NCI-H446 treated with DMSO at 0.1 percent for 48 hours (cell line): ENCODE data around the gene B9D1.
"Not testable (repeated sequence)": the region's sequence is repeated elsewhere in the genome, so short reads cannot be mapped to it uniquely, and the experiment has no call there.

Experiments
- DNase-seq: peaks from one replicate; lab custom pipeline; 2025; lab: John Stamatoyannopoulos, UW

B9D1 gene

GRCh38 chr17:19359151-19359550 lies 3.4 kb downstream of the B9D1 start:
- DNase-seq = no peak

- DNase-seq = no peak
Measured at GRCh38 chr17:19357761-19358160, 4.8 kb downstream of the B9D1 start.

- no peak for DNase-seq
Measured at GRCh38 chr17:19357351-19357750, 5.2 kb downstream of the B9D1 start.

GRCh38 chr17:19354748-19355147 lies 7.8 kb downstream of the B9D1 start:
- no peak for DNase-seq

GRCh38 chr17:19353401-19353800 lies 9.1 kb downstream of the B9D1 start:
- DNase-seq = not testable (repeated sequence)

- no peak for DNase-seq
Measured at GRCh38 chr17:19348806-19349205, 13.7 kb downstream of the B9D1 start.

- DNase-seq = no peak
Measured at GRCh38 chr17:19348081-19348650, 14.4 kb downstream of the B9D1 start.

GRCh38 chr17:19347323-19348080 lies 15.0 kb downstream of the B9D1 start:
- no peak for DNase-seq

GRCh38 chr17:19346351-19347255 lies 15.9 kb downstream of the B9D1 start:
- no peak for DNase-seq

- DNase-seq = no peak
Measured at GRCh38 chr17:19345486-19346350, 16.8 kb downstream of the B9D1 start.

- DNase-seq = no peak
Measured at GRCh38 chr17:19345067-19345460, 17.5 kb downstream of the B9D1 start.

- DNase-seq = no peak
Measured at GRCh38 chr17:19344311-19345066, 18.0 kb downstream of the B9D1 start.

- no peak for DNase-seq
Measured at GRCh38 chr17:19343671-19344151, 18.8 kb downstream of the B9D1 start.

GRCh38 chr17:19343256-19343630 lies 19.3 kb downstream of the B9D1 start:
- no peak for DNase-seq

- DNase-seq = no peak
Measured at GRCh38 chr17:19342611-19343255, 19.8 kb downstream of the B9D1 start.

- DNase-seq = no peak
Measured at GRCh38 chr17:19341641-19342610, 20.6 kb downstream of the B9D1 start.

GRCh38 chr17:19341211-19341631 lies 21.3 kb downstream of the B9D1 start:
- no peak for DNase-seq

GRCh38 chr17:19339341-19339815 lies 23.1 kb downstream of the B9D1 start:
- no peak for DNase-seq
